ENCODE results near the gene TMPRSS7.

TMPRSS7 gene

DNA sequence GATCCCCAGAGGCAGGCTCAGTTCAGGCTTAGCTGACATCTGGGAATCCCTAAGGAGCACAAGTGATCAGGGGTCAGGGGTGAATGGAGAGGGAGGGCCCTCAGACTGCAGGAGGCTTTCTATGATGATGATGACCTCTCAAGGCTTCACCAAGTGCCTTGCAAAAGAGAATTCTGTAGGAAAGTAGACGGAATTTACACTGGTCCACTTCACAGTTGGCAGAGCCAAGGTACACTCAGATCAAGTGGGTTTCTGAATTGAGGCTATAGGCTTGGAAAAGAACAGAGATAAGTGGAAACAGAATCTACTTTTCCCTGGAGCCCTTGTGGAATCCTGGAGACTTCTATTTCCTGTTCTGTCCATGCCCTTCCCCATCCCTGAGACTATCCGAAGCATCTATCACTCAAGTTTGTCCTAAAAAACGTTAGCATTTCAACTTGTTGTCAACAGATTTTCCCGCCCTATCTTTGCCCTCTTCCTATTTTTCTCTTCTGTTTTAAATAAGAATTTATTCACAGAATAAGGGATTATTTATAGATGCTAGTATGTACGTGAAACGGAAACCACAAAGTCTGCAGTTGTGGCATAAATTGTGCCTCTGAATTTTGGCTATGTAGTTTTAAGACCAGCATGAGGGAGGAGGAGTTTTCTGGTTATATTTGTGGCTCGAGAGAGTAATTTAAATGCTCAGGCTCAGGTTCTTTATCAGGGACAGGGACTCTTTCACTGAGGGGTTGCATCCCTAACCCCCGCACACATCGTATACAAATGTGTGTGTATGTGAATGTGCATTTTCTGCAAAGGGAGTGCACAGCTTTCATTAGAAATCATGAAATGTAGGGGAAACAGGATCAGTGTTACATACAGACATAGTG lies 85.7 kb downstream of the TMPRSS7 start:
- Histone ChIP-seq H3K4me3 (ENCODE audit: control insufficient read depth in 1 of 7, extremely low read depth in 1 of 7, insufficient read depth in 4 of 7, low read depth in 2 of 7, low read length in 6 of 7) (peak overlapping the region in 4 of 7 experiments; percentile 17 to 53 (median 25)), H3K9me3 (ENCODE audit: control extremely low read depth in 1 of 5, control insufficient read depth in 4 of 5, insufficient read depth in 2 of 5, low read depth in 1 of 5, low read length in 4 of 5) (no peaks in the 10 kb centered on the region)
- POLR2A ChIA-PET = no interaction called here

DNA sequence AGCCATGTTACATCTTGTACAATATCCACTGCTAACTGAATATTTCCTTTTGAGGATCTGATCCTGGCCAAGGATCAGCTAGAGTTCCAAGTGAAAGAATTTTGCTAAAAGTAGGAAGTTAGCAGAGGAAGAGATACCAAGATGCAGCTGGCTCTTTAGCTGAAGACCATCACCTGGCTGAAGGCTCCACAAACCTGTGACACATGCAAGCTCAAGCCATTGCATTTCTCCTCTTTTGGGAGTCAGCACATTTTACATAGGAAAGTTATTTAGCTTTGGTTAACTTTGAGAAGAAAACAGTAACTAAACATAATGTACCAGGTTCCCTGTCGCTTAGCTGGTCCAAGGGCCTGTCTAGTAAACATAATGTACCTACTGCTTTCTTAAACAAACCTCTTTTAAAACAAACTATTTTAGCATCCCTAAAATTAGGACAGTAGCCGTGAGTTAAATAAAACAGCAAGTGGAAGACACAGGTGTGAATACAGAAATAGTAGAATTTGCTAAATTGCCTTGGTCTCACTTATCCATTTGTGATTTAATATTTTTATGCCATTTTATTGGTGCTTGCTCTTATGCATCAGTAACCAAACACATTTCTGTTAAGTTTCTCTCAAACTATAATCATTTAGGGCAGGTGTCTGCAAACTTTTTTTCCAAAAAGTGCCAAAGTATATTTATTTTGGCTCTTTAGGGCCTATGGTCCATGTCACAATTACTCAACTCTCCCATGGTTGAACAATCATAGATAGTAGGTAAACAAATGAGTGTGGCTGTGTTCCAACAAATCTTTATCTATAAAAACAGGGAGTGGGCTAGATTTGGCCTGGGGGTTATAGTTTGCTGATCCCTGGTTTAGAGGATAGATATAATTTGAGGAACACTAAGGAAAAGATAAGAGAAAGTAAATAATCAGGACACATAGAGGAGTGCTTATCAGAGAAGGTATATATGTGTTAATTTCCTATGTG lies 87.3 kb downstream of the TMPRSS7 start:
- no peak overlapping the region for H3K27ac ChIP-seq (ENCODE audit: insufficient read depth in 1 of 2, low read depth in 1 of 2, low read length in 2 of 2, poor library complexity in 1 of 2, severe bottlenecking in 2 of 2)
- no peaks in the 10 kb centered on the region for H3K9me3 ChIP-seq (ENCODE audit: control extremely low read depth in 1 of 5, control insufficient read depth in 4 of 5, insufficient read depth in 2 of 5, low read depth in 1 of 5, low read length in 4 of 5)
- WGBS (ENCODE audit: insufficient coverage) = no CpG with 5 or more reads among the region's 2 CpGs
- peaks cover 0 to 8% (median 3%) of the 10 kb centered on the region in 4 experiments for H3K36me3 ChIP-seq (ENCODE audit: control insufficient read depth in 4 of 4, insufficient read depth in 4 of 4, low read length in 3 of 4)
- no peak for DNase-seq
- ChIA-PET POLR2A (no interaction called here), CTCF (interaction anchor here (0.9 to 1.6 kb wide), 5 partner anchors 10 to 16 kb away, joined by 3 to 6 read pairs (median 4); no protein-coding TSS in a partner anchor)
- peaks cover 41 to 68% (median 53%) of the 10 kb centered on the region in 4 experiments for H3K4me1 ChIP-seq (ENCODE audit: control extremely low read depth in 1 of 4, control insufficient read depth in 4 of 4, insufficient read depth in 4 of 4, low read length in 3 of 4)
- H3K4me3 ChIP-seq (ENCODE audit: control insufficient read depth in 1 of 7, extremely low read depth in 1 of 7, insufficient read depth in 4 of 7, low read depth in 2 of 7, low read length in 6 of 7) = peak overlapping the region in 1 of 7 experiments; percentile 16
- H3K27me3 ChIP-seq (replicated peaks in 2 of 5; ENCODE audit: control insufficient read depth in 4 of 5, insufficient read depth in 5 of 5, low read length in 4 of 5) = no peaks in the 10 kb centered on the region

More for the DNA sequence above, 85.7 kb downstream of the TMPRSS7 start:
- H3K36me3 ChIP-seq (ENCODE audit: control insufficient read depth in 4 of 4, insufficient read depth in 4 of 4, low read length in 3 of 4) = peaks cover 0 to 8% (median 3%) of the 10 kb centered on the region in 4 experiments
- 46% methylated on average over 2 of the region's 9 CpGs for WGBS (ENCODE audit: insufficient coverage)
- DNase-seq = peak; percentile 41 to 87 (median 80)
- peak overlapping the region; percentile 2 for H3K27ac ChIP-seq (ENCODE audit: insufficient read depth in 1 of 2, low read depth in 1 of 2, low read length in 2 of 2, poor library complexity in 1 of 2, severe bottlenecking in 2 of 2)
- CTCF ChIA-PET = interaction anchor here (1.1 to 1.5 kb wide), 4 partner anchors 9 to 179 kb away, joined by 3 to 6 read pairs (median 4); partner anchors contain the start of gene GCSAM
- H3K27me3 ChIP-seq (replicated peaks in 2 of 5; ENCODE audit: control insufficient read depth in 4 of 5, insufficient read depth in 5 of 5, low read length in 4 of 5) = no peaks in the 10 kb centered on the region
- H3K4me1 ChIP-seq (ENCODE audit: control extremely low read depth in 1 of 4, control insufficient read depth in 4 of 4, insufficient read depth in 4 of 4, low read length in 3 of 4) = peaks cover 30 to 55% (median 47%) of the 10 kb centered on the region in 4 experiments

DNA sequence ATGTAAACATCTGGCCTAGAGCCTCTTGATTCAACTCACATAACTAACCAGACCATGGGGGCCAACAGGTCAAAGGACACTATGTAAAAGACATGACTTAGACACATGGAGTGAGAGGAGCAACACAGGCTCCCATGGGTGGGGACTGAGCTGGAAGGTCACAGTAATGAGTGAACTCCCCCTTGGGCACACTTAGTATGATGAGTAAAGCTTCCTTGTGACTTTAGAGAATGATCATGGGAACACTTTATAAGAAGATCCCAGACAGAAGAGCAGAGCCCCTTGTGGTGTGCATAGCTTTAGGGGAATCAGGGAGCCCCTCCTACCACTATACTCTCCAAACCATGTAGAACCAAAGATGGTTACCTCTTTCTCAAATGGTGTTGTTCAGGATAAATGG lies 88.3 kb downstream of the TMPRSS7 start:
- DNase-seq = no peak
- Histone ChIP-seq H3K4me3 (ENCODE audit: control insufficient read depth in 1 of 7, extremely low read depth in 1 of 7, insufficient read depth in 4 of 7, low read depth in 2 of 7, low read length in 6 of 7) (no peak overlapping the region), H3K36me3 (ENCODE audit: control insufficient read depth in 4 of 4, insufficient read depth in 4 of 4, low read length in 3 of 4) (peaks cover 0 to 8% (median 3%) of the 10 kb centered on the region in 4 experiments), H3K27ac (ENCODE audit: insufficient read depth in 1 of 2, low read depth in 1 of 2, low read length in 2 of 2, poor library complexity in 1 of 2, severe bottlenecking in 2 of 2) (no peak overlapping the region), H3K27me3 (replicated peaks in 2 of 5; ENCODE audit: control insufficient read depth in 4 of 5, insufficient read depth in 5 of 5, low read length in 4 of 5) (no peaks in the 10 kb centered on the region), H3K4me1 (ENCODE audit: control extremely low read depth in 1 of 4, control insufficient read depth in 4 of 4, insufficient read depth in 4 of 4, low read length in 3 of 4) (peaks cover 41 to 71% (median 53%) of the 10 kb centered on the region in 4 experiments), H3K9me3 (ENCODE audit: control extremely low read depth in 1 of 5, control insufficient read depth in 4 of 5, insufficient read depth in 2 of 5, low read depth in 1 of 5, low read length in 4 of 5) (no peaks in the 10 kb centered on the region)
- CTCF ChIA-PET = interaction anchor here (0.7 to 1.1 kb wide), 3 partner anchors 11 to 205 kb away, joined by 3 to 4 read pairs (median 3); no protein-coding TSS in a partner anchor
- POLR2A ChIA-PET = no interaction called here

DNA sequence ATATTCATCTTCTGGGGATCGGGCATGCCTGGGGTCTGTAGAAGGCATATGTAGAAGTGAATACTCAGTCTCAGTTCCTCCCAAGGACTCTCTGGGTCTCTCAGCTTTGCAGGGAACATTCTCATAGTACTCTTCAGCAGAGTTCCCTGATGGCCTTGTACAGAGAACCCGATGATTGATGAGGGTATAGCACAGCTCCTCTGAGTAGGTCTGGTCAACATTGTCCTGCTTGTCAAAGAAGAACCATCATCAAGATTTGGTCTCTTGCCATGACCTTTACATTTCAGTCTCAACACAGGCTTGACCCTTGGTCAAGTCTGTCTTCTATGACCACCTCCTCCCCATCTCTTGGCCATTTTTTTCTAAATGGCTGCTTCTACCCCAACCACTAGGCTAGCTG lies 89.0 kb downstream of the TMPRSS7 start:
- ChIA-PET POLR2A (no interaction called here), CTCF (interaction anchor here (0.6 to 1.1 kb wide), 4 partner anchors 12 to 385 kb away, joined by 3 to 4 read pairs (median 3); no protein-coding TSS in a partner anchor)
- peaks cover 0 to 8% (median 3%) of the 10 kb centered on the region in 4 experiments for H3K36me3 ChIP-seq (ENCODE audit: control insufficient read depth in 4 of 4, insufficient read depth in 4 of 4, low read length in 3 of 4)
- H3K4me1 ChIP-seq (ENCODE audit: control extremely low read depth in 1 of 4, control insufficient read depth in 4 of 4, insufficient read depth in 4 of 4, low read length in 3 of 4) = peaks cover 43 to 72% (median 54%) of the 10 kb centered on the region in 4 experiments
- no peak for DNase-seq
- H3K27ac ChIP-seq (ENCODE audit: insufficient read depth in 1 of 2, low read depth in 1 of 2, low read length in 2 of 2, poor library complexity in 1 of 2, severe bottlenecking in 2 of 2) = no peak overlapping the region
- H3K27me3 ChIP-seq (replicated peaks in 2 of 5; ENCODE audit: control insufficient read depth in 4 of 5, insufficient read depth in 5 of 5, low read length in 4 of 5) = no peaks in the 10 kb centered on the region
- H3K4me3 ChIP-seq (ENCODE audit: control insufficient read depth in 1 of 7, extremely low read depth in 1 of 7, insufficient read depth in 4 of 7, low read depth in 2 of 7, low read length in 6 of 7) = no peak overlapping the region
- H3K9me3 ChIP-seq (ENCODE audit: control extremely low read depth in 1 of 5, control insufficient read depth in 4 of 5, insufficient read depth in 2 of 5, low read depth in 1 of 5, low read length in 4 of 5) = no peaks in the 10 kb centered on the region
- 94% methylated on average over 2 of the region's 2 CpGs for WGBS (ENCODE audit: insufficient coverage)

DNA sequence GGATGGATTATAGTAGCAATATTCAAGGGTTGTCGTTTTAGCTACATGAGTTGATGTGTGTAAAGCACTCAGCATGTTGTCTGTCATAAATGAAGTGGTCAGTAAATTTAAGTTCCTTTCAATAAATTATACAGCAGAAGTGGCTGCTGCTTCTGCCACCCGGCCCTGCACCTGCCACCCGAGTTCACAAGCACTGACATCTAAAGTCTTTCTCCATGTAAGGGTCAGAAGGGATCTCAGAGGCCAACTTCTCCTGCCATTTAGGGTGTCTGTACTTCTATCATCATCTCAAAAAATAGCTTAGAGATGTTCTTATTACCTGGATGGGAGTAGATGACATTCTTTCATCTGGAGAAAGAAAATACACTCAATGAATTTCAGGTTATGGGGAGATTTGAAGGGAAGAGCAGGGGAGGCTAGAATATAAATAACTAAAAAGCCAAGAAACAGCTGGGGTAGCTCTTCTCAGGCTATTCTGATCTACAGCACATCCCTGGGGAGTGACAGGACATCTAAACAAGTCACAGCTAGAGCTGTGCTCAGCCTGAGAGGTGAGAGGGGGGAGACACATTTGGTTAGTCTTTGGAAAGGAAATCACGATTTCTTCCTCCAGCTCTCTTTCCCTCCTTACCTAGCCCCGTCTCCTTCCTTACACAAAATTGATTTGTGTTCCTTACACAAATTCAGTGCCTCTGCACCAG lies 90.5 kb downstream of the TMPRSS7 start:
- no peak overlapping the region for H3K4me3 ChIP-seq (ENCODE audit: control insufficient read depth in 1 of 7, extremely low read depth in 1 of 7, insufficient read depth in 4 of 7, low read depth in 2 of 7, low read length in 6 of 7)
- H3K36me3 ChIP-seq (ENCODE audit: control insufficient read depth in 4 of 4, insufficient read depth in 4 of 4, low read length in 3 of 4) = peaks cover 0 to 8% (median 3%) of the 10 kb centered on the region in 4 experiments
- H3K27ac ChIP-seq (ENCODE audit: insufficient read depth in 1 of 2, low read depth in 1 of 2, low read length in 2 of 2, poor library complexity in 1 of 2, severe bottlenecking in 2 of 2) = no peak overlapping the region
- ChIA-PET CTCF (interaction anchor here (0.6 to 2.1 kb wide), 8 partner anchors 10 to 409 kb away, joined by 3 to 8 read pairs (median 4); partner anchors contain the start of gene SLC9C1), POLR2A (no interaction called here)
- H3K4me1 ChIP-seq (ENCODE audit: control extremely low read depth in 1 of 4, control insufficient read depth in 4 of 4, insufficient read depth in 4 of 4, low read length in 3 of 4) = peaks cover 35 to 69% (median 52%) of the 10 kb centered on the region in 4 experiments
- WGBS (ENCODE audit: insufficient coverage) = 66% methylated on average over 2 of the region's 5 CpGs
- H3K27me3 ChIP-seq (replicated peaks in 2 of 5; ENCODE audit: control insufficient read depth in 4 of 5, insufficient read depth in 5 of 5, low read length in 4 of 5) = no peaks in the 10 kb centered on the region
- DNase-seq = no peak
- H3K9me3 ChIP-seq (ENCODE audit: control extremely low read depth in 1 of 5, control insufficient read depth in 4 of 5, insufficient read depth in 2 of 5, low read depth in 1 of 5, low read length in 4 of 5) = no peaks in the 10 kb centered on the region

DNA sequence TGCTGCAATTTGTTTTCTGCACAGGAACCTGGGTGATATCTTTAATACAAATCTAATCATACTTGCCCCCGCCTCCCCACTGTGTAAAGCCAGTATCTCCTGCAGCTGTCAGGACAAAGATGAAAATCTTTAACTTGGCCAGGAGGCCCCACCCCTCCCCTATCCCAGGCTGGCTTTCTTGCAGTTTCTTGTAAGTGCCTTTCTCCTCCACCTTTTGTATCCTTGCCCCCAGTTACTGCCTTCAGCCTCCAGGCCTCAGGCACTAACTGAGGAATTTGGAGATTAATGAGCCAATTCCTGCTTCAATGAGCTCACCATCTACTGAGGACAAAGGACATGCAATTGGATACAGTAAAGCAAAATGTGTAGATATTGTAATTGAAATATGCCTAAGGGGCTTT lies 92.0 kb downstream of the TMPRSS7 start:
- POLR2A ChIA-PET = no interaction called here
- peaks cover 21 to 55% (median 39%) of the 10 kb centered on the region in 4 experiments for H3K4me1 ChIP-seq (ENCODE audit: control extremely low read depth in 1 of 4, control insufficient read depth in 4 of 4, insufficient read depth in 4 of 4, low read length in 3 of 4)

More for the DNA sequence above, 92.0 kb downstream of the TMPRSS7 start:
- H3K4me3 ChIP-seq (ENCODE audit: control insufficient read depth in 1 of 7, extremely low read depth in 1 of 7, insufficient read depth in 4 of 7, low read depth in 2 of 7, low read length in 6 of 7) = peak overlapping the region in 3 of 7 experiments; percentile 13 to 59 (median 54)
- no peak for DNase-seq
- 14% methylated on average over 1 of the region's 1 CpG for WGBS (ENCODE audit: insufficient coverage)
- H3K9me3 ChIP-seq (ENCODE audit: control extremely low read depth in 1 of 5, control insufficient read depth in 4 of 5, insufficient read depth in 2 of 5, low read depth in 1 of 5, low read length in 4 of 5) = no peaks in the 10 kb centered on the region
- H3K27me3 ChIP-seq (replicated peaks in 2 of 5; ENCODE audit: control insufficient read depth in 4 of 5, insufficient read depth in 5 of 5, low read length in 4 of 5) = no peaks in the 10 kb centered on the region
- H3K27ac ChIP-seq (ENCODE audit: insufficient read depth in 1 of 2, low read depth in 1 of 2, low read length in 2 of 2, poor library complexity in 1 of 2, severe bottlenecking in 2 of 2) = peak overlapping the region in 1 of 2 experiments; percentile 68
- CTCF ChIA-PET = interaction anchor here (1.2 to 1.5 kb wide), 3 partner anchors 9 to 28 kb away, joined by 3 to 4 read pairs (median 3); no protein-coding TSS in a partner anchor
- peaks cover 0 to 8% (median 3%) of the 10 kb centered on the region in 4 experiments for H3K36me3 ChIP-seq (ENCODE audit: control insufficient read depth in 4 of 4, insufficient read depth in 4 of 4, low read length in 3 of 4)

Data from common myeloid progenitor, CD34-positive (primary cell).